HepG2 (cell line): ENCODE results near the gene MAIP1. TPM values are rescaled to one million over a fixed set of nuclear protein-coding genes. Genes with fewer than 3 reads are reported as not detected.

ENCODE experiments used
- ARID5B ChIP-seq: IDR thresholded peaks from 2 replicates; pipeline ENCODE4 v1.4.0; 2020; ENCODE audit warnings: mild to moderate bottlenecking, missing genetic modification reagents
- ELF3 ChIP-seq: IDR thresholded peaks from 2 replicates; pipeline ENCODE4 v1.6.1; 2016; ENCODE audit warnings: missing genetic modification reagents, missing compliant biosample characterization
- FOXA1 ChIP-seq, 2 experiments: fragments of 450-650 bp in 1 of 2; sonication (generic) in 1 of 2; formaldehyde crosslinking in 1 of 2; IDR thresholded peaks; 2 replicates each; pipeline versions ENCODE4 v1.4.0 to v1.6.1; 2016 to 2020; ENCODE audit warnings: missing genetic modification reagents in 1 of 2
- HMG20B ChIP-seq: conservative IDR thresholded peaks from 2 replicates; pipeline ENCODE4 v1.6.1; 2016; ENCODE audit warnings: missing genetic modification reagents, missing compliant biosample characterization
- KDM4B ChIP-seq: sonication (generic); formaldehyde crosslinking; IDR thresholded peaks from 2 replicates; pipeline ENCODE4 v1.4.0; 2020; ENCODE audit warnings: missing genetic modification reagents
- NFKB2 ChIP-seq: sonication (generic); formaldehyde crosslinking; IDR thresholded peaks from 2 replicates; pipeline ENCODE4 v1.4.0; 2020; ENCODE audit warnings: missing genetic modification reagents, borderline replicate concordance
- NFRKB ChIP-seq: fragments of 450-650 bp; IDR thresholded peaks from 2 replicates; pipeline ENCODE4 v1.6.1; 2017
- PREB ChIP-seq: sonication (generic); formaldehyde crosslinking; IDR thresholded peaks from 2 replicates; pipeline ENCODE4 v1.4.0; 2020; ENCODE audit warnings: missing genetic modification reagents
- RFX1 ChIP-seq: fragments of 450-650 bp; IDR thresholded peaks from 2 replicates; pipeline ENCODE4 v1.6.1; 2017
- RFX3 ChIP-seq: IDR thresholded peaks from 2 replicates; pipeline ENCODE4 v1.6.1; 2016; ENCODE audit warnings: missing biosample characterization, missing genetic modification reagents
- SP140L ChIP-seq: sonication (generic); formaldehyde crosslinking; IDR thresholded peaks from 2 replicates; pipeline ENCODE4 v1.4.0; 2020; ENCODE audit warnings: missing genetic modification reagents, borderline replicate concordance
- ZEB1 ChIP-seq: IDR thresholded peaks from 2 replicates; pipeline ENCODE4 v1.6.1; 2012; ENCODE audit warnings: mild to moderate bottlenecking, low read depth, inconsistent platforms; ENCODE audit not compliant: insufficient replicate concordance
- ZGPAT ChIP-seq: IDR thresholded peaks from 2 replicates; pipeline ENCODE4 v1.6.1; 2016; ENCODE audit warnings: mild to moderate bottlenecking
- ZHX2 ChIP-seq, 2 experiments: sonication (generic) in 1 of 2; formaldehyde crosslinking in 1 of 2; IDR thresholded peaks; 2 replicates each; pipeline versions ENCODE4 v1.6.1 to v1.9.0; 2014 to 2022; ENCODE audit warnings: antibody characterized with exemption in 1 of 2, borderline replicate concordance in 1 of 2, inconsistent platforms in 1 of 2, low read depth in 1 of 2, missing genetic modification reagents in 1 of 2
- ZMYM3 ChIP-seq: sonication (generic); formaldehyde crosslinking; IDR thresholded peaks from 2 replicates; pipeline ENCODE4 v1.5.1; 2020; ENCODE audit warnings: mild to moderate bottlenecking, missing genetic modification reagents
- ZNF207 ChIP-seq: fragments of 450-650 bp; IDR thresholded peaks from 2 replicates; pipeline ENCODE4 v1.6.1; 2016; ENCODE audit warnings: antibody characterized with exemption, borderline replicate concordance
- ZNF317 ChIP-seq: sonication (generic); formaldehyde crosslinking; IDR thresholded peaks from 2 replicates; pipeline ENCODE4 v1.5.0; 2020; ENCODE audit warnings: mild to moderate bottlenecking, missing genetic modification reagents
- ZNF34 ChIP-seq: sonication (generic); formaldehyde crosslinking; IDR thresholded peaks from 2 replicates; pipeline ENCODE4 v1.4.0; 2020; ENCODE audit warnings: mild to moderate bottlenecking, missing genetic modification reagents, borderline replicate concordance
- polyA plus RNA-seq, 8 experiments: library from polyadenylated mRNA; depleted of rRNA in 3 of 8; stranded (reverse) in 7 of 8; unstranded in 1 of 8; fragments of >200 nt; fragmentation: Illumina TruSeq in 4 of 8; extraction: Trizol in 4 of 8; gene quantifications; 2 replicates each; pipeline versions ENCODE4 v1.2.1 to v1.2.3, GENCODE V29; 2011 to 2016; ENCODE audit warnings: low read depth in 4 of 8, missing spikeins in 1 of 8, mixed read lengths in 1 of 8; ENCODE audit not compliant: insufficient read depth in 1 of 8
- total RNA-seq, 5 experiments: library from RNA; depleted of rRNA; stranded (reverse); fragments of >200 nt; fragmentation: Illumina TruSeq; extraction: Trizol; gene quantifications; 2 replicates each; pipeline ENCODE4 v1.2.3, GENCODE V29; 2016; ENCODE audit warnings: low read depth in 1 of 5

MAIP1 gene
- total and polyA plus RNA-seq, 2 of the 13 experiments (the other 11 are each of a cell fraction or from before 2014, with no cell fraction given) = 22.3 to 72.9 TPM

GRCh38 chr2:199977984-199978415 lies 22.6 kb downstream of the MAIP1 start (continued):
- TF ChIP-seq ZHX2 (IDR thresholded peaks at IDR 0.05; ENCODE audit: low read depth) (no peak), ZHX2 (CRISPR knock-in tag; IDR thresholded peaks at IDR 0.05; ENCODE audit: borderline replicate concordance) (no peak), FOXA1 (IDR thresholded peaks at IDR 0.05) (no peak), FOXA1 (CRISPR knock-in tag; IDR thresholded peaks at IDR 0.05) (no peak), ZNF207 (no peak), HMG20B (CRISPR knock-in tag) (no peak), ZMYM3 (CRISPR knock-in tag) (no peak), SP140L (CRISPR knock-in tag) (no peak), ELF3 (CRISPR knock-in tag) (0 out of 2 replicates have a peak, but pooled peaks have one; percentile 30), RFX1 (no peak), NFRKB (no peak), KDM4B (CRISPR knock-in tag) (no peak), PREB (no peak), RFX3 (CRISPR knock-in tag) (no peak), ZNF317 (no peak), ZNF34 (CRISPR knock-in tag) (no peak), NFKB2 (no peak), ZEB1 (no peak), ARID5B (CRISPR knock-in tag) (0 out of 2 replicates have a peak, but pooled peaks have one; percentile 26), ZGPAT (no peak)
